Body of pancreas (tissue), 4 donors: ENCODE data around the gene KRTAP12-4. TPM values are rescaled to one million over a fixed set of nuclear protein-coding genes. Genes with fewer than 3 reads are reported as not detected.
"Not testable (repeated sequence)": the region's sequence is repeated elsewhere in the genome, so short reads cannot be mapped to it uniquely, and the experiment has no call there.

Experiments
- ATAC-seq: fragments of 150-250 bp; one replicate; pipeline ENCODE4 v1.9.1; 2016
- DNase-seq, 4 donors: peaks; one replicate each; pipeline ENCODE4 v3.0.0-alpha.2; 2019
- H3K27ac ChIP-seq, 4 donors: fragments of 200-600 bp; sonication (generic); 1 replicate in 3 of 4; 2 replicates in 1 of 4; pipeline versions ENCODE4 v1.5.1 to v1.6.1; 2016 to 2019; ENCODE audit warnings: mild to moderate bottlenecking in 1 of 4, mixed read lengths in 1 of 4, moderate library complexity in 1 of 4
- H3K27me3 ChIP-seq, 2 donors: fragments of 200-600 bp; sonication (generic); one replicate each; pipeline ENCODE4 v1.6.0; 2016; ENCODE audit warnings: mild to moderate bottlenecking in 1 of 2
- H3K36me3 ChIP-seq, 2 donors: fragments of 200-600 bp; sonication (generic); replicated peaks in 1 of 2; 2 replicates each; pipeline ENCODE4 v1.5.1; 2016; ENCODE audit warnings: low read depth in 2 of 2; ENCODE audit not compliant: insufficient read depth in 1 of 2
- H3K4me1 ChIP-seq: fragments of 200-600 bp; sonication (generic); one replicate; pipeline ENCODE4 v1.6.0; 2016
- H3K4me3 ChIP-seq, 2 donors: fragments of 200-600 bp; sonication (generic); 1 replicate in 1 of 2; 2 replicates in 1 of 2; pipeline ENCODE4 v1.5.1; 2016 to 2019
- H3K9me3 ChIP-seq, 3 donors: fragments of 200-600 bp; sonication (generic); 1 replicate in 2 of 3; 2 replicates in 1 of 3; pipeline ENCODE4 v1.5.1; 2016
- POLR2A ChIP-seq, 3 donors: fragments of 450-650 bp; IDR thresholded peaks; one replicate each; pipeline ENCODE4 v1.6.1; 2016; ENCODE audit warnings: antibody characterized with exemption in 3 of 3, mild to moderate bottlenecking in 2 of 3
- WGBS, 2 donors: methylation state at CpG; one replicate each; pipeline ENCODE4 v1.1.5; 2017; 5-methylcytosine and 5-hydroxymethylcytosine counted together
- intact Hi-C: fragments of 100-400 bp; cut with DNase I; formaldehyde crosslinking; loops from one replicate; pipeline ENCODE4 v1.15.1; 2023
- total RNA-seq, 2 donors: library from RNA; depleted of rRNA; stranded (reverse); fragments of >200 nt; gene quantifications; one replicate each; pipeline ENCODE4 v1.1.0, GENCODE V29; 2016
- TF ChIP-seq, protein P1 (sequence below), 7 experiments: fragments of 450-650 bp in 4 of 7; fragments of 200-600 bp in 3 of 7; sonication (generic) in 3 of 7; IDR thresholded peaks; one replicate each; pipeline ENCODE4 v1.5.1; 2016 to 2019; ENCODE audit warnings: antibody characterized with exemption in 7 of 7

The KRTAP12-4 gene
- total RNA-seq, 2 donors from 2014 or later, result not detected

DNA sequence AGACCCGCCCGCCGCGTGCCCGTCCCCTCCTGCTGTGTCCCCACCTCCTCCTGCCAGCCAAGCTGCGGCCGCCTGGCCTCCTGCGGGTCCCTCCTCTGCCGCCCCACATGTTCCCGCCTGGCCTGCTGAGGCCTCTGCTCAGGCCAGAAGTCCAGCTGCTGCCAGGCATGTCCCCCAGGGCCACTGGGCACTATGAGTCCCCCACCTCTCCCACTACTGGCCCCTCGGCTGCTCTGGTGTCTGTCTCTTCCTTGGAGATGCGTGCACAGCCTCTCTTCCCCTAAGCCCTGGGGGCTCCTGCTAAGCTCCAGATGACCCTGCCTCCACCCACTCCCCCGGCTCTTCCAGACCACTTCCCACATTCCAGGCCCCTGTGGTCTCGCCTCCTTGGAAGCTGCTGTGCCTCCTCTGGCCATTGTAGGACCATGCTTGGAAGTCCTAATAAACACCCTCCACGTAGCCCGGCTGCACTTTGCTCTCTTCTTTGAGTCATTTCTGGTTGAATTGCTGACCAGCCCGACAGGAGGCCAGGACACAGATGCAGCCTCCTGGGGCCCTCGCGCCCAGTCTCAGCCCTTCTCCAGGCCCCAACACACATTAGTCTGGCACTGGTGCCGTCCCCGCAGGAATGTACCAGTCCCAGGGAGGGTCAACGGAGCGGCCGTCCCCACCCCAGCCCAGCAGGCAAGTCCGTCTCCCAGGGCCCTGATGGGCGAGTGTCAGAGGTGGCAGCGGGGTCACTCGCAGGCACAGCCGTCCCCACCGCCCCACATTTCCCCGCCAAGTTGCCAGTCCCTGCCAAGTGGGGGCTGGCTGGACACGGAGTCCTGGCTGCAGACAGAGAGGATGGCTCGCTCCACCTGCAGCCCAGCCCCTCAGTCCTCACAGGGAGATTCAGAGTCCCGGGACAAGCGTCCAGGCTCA, 43.6 kb upstream of the KRTAP12-4 start:
- DNase-seq (no peak), ATAC-seq (no peak)
- intact Hi-C loops, result no loop called here
- Histone ChIP-seq H3K27me3 (peaks cover 0 to 5% of the 10 kb centered on the region in 2 donors), H3K9me3 (no peaks in the 10 kb centered on the region), H3K4me3 (no peak overlapping the region), H3K4me1 (no peaks in the 10 kb centered on the region), H3K27ac (no peak overlapping the region), H3K36me3 (no peaks in the 10 kb centered on the region)
- TF ChIP-seq POLR2A (IDR thresholded peaks at IDR 0.05), result no peak
- 28 to 29% methylated on average over 32 to 35 of the region's 35 CpGs for WGBS, 2 donors

GRCh38 chr21:44697172-44697810, 42.8 kb upstream of the KRTAP12-4 start, which contains the start of gene KRTAP10-12:
Gene KRTAP10-12, plus strand, starts transcription at chr21:44697172. Its CDS starts 30 bp downstream, at chr21:44697202.
- intact Hi-C loops, H3K27me3 ChIP-seq, DNase-seq, H3K4me1 ChIP-seq, H3K36me3 ChIP-seq, H3K27ac ChIP-seq, H3K4me3 ChIP-seq, ATAC-seq, H3K9me3 ChIP-seq: not testable (repeated sequence)
- 15 to 33% methylated on average over 9 to 19 of the region's 21 CpGs for WGBS, 2 donors

DNA sequence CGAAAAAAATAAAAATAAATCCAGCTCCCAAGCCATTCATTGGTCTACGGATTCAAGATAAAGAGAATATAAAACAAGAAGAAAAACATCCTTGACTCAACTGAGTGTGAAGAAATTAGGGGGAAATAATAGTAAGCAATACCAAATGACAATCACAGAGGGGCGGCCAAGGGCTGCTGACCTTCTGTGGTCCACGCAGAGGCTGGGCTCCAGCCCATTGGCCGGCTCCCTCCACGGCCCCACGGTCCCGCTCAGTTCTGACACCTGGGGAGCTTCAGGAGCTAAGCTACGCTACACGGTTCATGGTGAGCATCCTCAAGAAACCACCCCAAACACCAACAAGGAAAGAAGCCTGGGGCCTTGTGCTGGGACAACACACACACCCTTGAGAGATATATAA, 42.1 kb upstream of the KRTAP12-4 start:
- WGBS, 2 donors, result 53 to 63% methylated on average over 9 to 10 of the region's 10 CpGs
- DNase-seq (no peak), ATAC-seq (no peak)
- Histone ChIP-seq H3K4me1 (no peaks in the 10 kb centered on the region), H3K27me3 (peaks cover 0 to 5% of the 10 kb centered on the region in 2 donors), H3K27ac (no peak overlapping the region), H3K36me3 (no peaks in the 10 kb centered on the region), H3K4me3 (no peak overlapping the region), H3K9me3 (no peaks in the 10 kb centered on the region)
- TF ChIP-seq, protein P1, sequence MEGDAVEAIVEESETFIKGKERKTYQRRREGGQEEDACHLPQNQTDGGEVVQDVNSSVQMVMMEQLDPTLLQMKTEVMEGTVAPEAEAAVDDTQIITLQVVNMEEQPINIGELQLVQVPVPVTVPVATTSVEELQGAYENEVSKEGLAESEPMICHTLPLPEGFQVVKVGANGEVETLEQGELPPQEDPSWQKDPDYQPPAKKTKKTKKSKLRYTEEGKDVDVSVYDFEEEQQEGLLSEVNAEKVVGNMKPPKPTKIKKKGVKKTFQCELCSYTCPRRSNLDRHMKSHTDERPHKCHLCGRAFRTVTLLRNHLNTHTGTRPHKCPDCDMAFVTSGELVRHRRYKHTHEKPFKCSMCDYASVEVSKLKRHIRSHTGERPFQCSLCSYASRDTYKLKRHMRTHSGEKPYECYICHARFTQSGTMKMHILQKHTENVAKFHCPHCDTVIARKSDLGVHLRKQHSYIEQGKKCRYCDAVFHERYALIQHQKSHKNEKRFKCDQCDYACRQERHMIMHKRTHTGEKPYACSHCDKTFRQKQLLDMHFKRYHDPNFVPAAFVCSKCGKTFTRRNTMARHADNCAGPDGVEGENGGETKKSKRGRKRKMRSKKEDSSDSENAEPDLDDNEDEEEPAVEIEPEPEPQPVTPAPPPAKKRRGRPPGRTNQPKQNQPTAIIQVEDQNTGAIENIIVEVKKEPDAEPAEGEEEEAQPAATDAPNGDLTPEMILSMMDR (IDR thresholded peaks at IDR 0.05), result no peak
- no peak for TF ChIP-seq POLR2A (IDR thresholded peaks at IDR 0.05)
- intact Hi-C loops, result no loop called here

GRCh38 chr21:44695641-44696040, 41.2 kb upstream of the KRTAP12-4 start:
- Histone ChIP-seq H3K9me3 (no peaks in the 10 kb centered on the region), H3K4me3 (no peak overlapping the region), H3K36me3 (no peaks in the 10 kb centered on the region), H3K27ac (no peak overlapping the region), H3K4me1 (no peaks in the 10 kb centered on the region), H3K27me3 (peaks cover 0 to 5% of the 10 kb centered on the region in 2 donors)
- TF ChIP-seq, protein P1 (IDR thresholded peaks at IDR 0.05), result no peak
- no peak for DNase-seq
- intact Hi-C loops, result no loop called here
- no peak for ATAC-seq
- WGBS, 2 donors, result 70 to 77% methylated on average over 8 of the region's 8 CpGs

DNA sequence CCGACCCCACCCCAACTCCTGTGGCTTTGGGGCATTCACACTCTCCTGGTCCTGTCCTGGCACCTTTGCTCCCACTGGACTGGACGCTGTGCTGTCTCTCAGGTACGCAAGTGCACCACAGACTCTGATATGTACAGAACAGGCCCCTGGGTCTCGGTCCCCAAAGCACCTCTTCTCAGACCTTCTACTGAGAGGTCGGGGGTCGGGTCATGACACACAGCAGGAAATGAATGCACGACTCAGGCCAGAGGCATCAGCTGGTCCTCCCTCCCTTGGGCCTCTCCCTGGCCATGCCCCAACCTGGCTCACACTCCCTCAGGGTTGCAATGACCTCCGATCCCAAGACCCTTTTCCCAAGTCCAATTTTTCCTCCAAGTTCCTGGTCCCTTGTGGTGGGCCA, 40.7 kb upstream of the KRTAP12-4 start:
- Histone ChIP-seq H3K36me3 (no peaks in the 10 kb centered on the region), H3K9me3 (no peaks in the 10 kb centered on the region), H3K4me3 (no peak overlapping the region), H3K27ac (no peak overlapping the region), H3K27me3 (peaks cover 0 to 5% of the 10 kb centered on the region in 2 donors), H3K4me1 (no peaks in the 10 kb centered on the region)
- intact Hi-C loops, result no loop called here
- DNase-seq, result no peak
- 50 to 54% methylated on average over 8 of the region's 8 CpGs for WGBS, 2 donors
- no peak for ATAC-seq
- TF ChIP-seq POLR2A (IDR thresholded peaks at IDR 0.05), result no peak
- TF ChIP-seq, protein P1 (IDR thresholded peaks at IDR 0.05), result no peak
